Measurements from ENCODE around the gene MAD1L1.

GRCh38 chr7:1853431-1853985 is 379.2 kb downstream of the MAD1L1 start:
- TF ChIP-seq CTCF (IDR thresholded peaks at IDR 0.05) (no peak), POLR2A (IDR thresholded peaks at IDR 0.05) (no peak)
